Bronchial epithelial cell (primary cell): ENCODE data around the gene KLF13. TPM values are rescaled to one million over a fixed set of nuclear protein-coding genes. Genes with fewer than 3 reads are reported as not detected.

ENCODE experiments used
- DNase-seq: peaks from one replicate; pipeline ENCODE4 v3.0.0-alpha.2; 2010; ENCODE audit warnings: low read depth
- FAIRE-seq: peaks from 2 replicates; lab custom pipeline; 2011; peaks lifted over from hg19 to GRCh38; lab: Jason Lieb, UNC
- H3K27me3 ChIP-seq: 2 replicates; pipeline ENCODE4 v1.5.1; 2011; ENCODE audit warnings: low read length; ENCODE audit not compliant: control insufficient read depth, insufficient read depth
- H3K36me3 ChIP-seq: 2 replicates; pipeline ENCODE4 v1.5.1; 2011; ENCODE audit warnings: low read length; ENCODE audit not compliant: control insufficient read depth, insufficient read depth
- H3K4me3 ChIP-seq: 2 replicates; pipeline ENCODE4 v1.5.1; 2011; ENCODE audit warnings: mild to moderate bottlenecking, low read depth, low read length, control low read depth
- CTCF ChIP-seq: IDR thresholded peaks from 2 replicates; pipeline ENCODE4 v1.5.1; 2011; ENCODE audit warnings: mild to moderate bottlenecking, moderate library complexity, low read length, control low read depth, inconsistent platforms; ENCODE audit not compliant: insufficient read depth, severe bottlenecking
- total RNA-seq: library from RNA; depleted of rRNA; stranded (reverse); fragments of >200 nt; gene quantifications from 2 replicates; pipeline ENCODE4 v1.2.1, GENCODE V29; 2014

Gene KLF13
- total RNA-seq, 1 donor from 2014 or later: 58.7 TPM

GRCh38 chr15:31330836-31331235, 4.2 kb downstream of the KLF13 start:
- no peak overlapping the region for H3K4me3 ChIP-seq
- no peak for FAIRE-seq
- TF ChIP-seq CTCF: no peak
- no peak for DNase-seq
- H3K36me3 ChIP-seq: peaks cover 6% of the 10 kb centered on the region
- no peaks in the 10 kb centered on the region for H3K27me3 ChIP-seq

- TF ChIP-seq CTCF: no peak
- peaks cover 6% of the 10 kb centered on the region for H3K36me3 ChIP-seq
- no peak for FAIRE-seq
- H3K4me3 ChIP-seq: no peak overlapping the region
- H3K27me3 ChIP-seq: no peaks in the 10 kb centered on the region
- no peak for DNase-seq
These were observed 4.8 kb downstream of the KLF13 start for GRCh38 chr15:31331389-31331788.

GRCh38 chr15:31332020-31332680, 5.5 kb downstream of the KLF13 start:
- DNase-seq: no peak
- FAIRE-seq: no peak
- H3K4me3 ChIP-seq: no peak overlapping the region
- H3K27me3 ChIP-seq: no peaks in the 10 kb centered on the region
- no peak for TF ChIP-seq CTCF
- H3K36me3 ChIP-seq: peaks cover 6% of the 10 kb centered on the region

- no peak for TF ChIP-seq CTCF
- Histone ChIP-seq H3K4me3 (no peak overlapping the region), H3K27me3 (no peaks in the 10 kb centered on the region), H3K36me3 (peaks cover 6% of the 10 kb centered on the region)
- DNase-seq: no peak
- FAIRE-seq: no peak
These were observed 6.0 kb downstream of the KLF13 start for GRCh38 chr15:31332681-31333071.

- FAIRE-seq (no peak), DNase-seq (no peak)
- H3K36me3 ChIP-seq: peaks cover 6% of the 10 kb centered on the region
- no peak for TF ChIP-seq CTCF
- no peak overlapping the region for H3K4me3 ChIP-seq
- H3K27me3 ChIP-seq: no peaks in the 10 kb centered on the region
These were observed 6.5 kb downstream of the KLF13 start for GRCh38 chr15:31333119-31333518.

GRCh38 chr15:31333820-31334219, 7.2 kb downstream of the KLF13 start:
- TF ChIP-seq CTCF: no peak
- Histone ChIP-seq H3K4me3 (no peak overlapping the region), H3K36me3 (peaks cover 6% of the 10 kb centered on the region), H3K27me3 (no peaks in the 10 kb centered on the region)
- FAIRE-seq (no peak), DNase-seq (no peak)
